ENCODE results near the gene CDRT4. TPM values are rescaled to one million over a fixed set of nuclear protein-coding genes. Genes with fewer than 3 reads are reported as not detected.

Gene CDRT4
- total RNA-seq, 1 experiment from 2014 or later, result 6.2 TPM

DNA sequence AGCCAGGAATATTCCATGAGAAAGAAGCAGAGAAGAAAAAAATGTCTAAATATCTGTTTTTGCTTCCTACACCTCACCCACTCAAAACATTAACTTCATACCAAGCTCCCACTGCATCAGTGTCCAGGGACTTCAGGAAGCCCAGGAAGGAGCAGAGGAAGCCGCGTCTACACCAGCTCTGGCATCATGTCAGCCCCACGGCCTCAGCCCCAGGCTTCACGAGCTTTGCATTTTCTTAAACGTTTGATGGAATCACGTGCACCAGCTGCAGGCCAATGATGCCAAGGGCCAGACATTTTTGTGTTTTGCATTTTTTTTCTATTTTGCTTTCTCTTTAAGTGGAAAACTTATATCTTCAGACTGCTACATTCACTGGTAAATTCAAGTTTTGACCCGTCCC is 48.6 kb downstream of the CDRT4 start:
- no peak for DNase-seq (ENCODE audit: low read depth, low spot score)
- no peak overlapping the region for H3K27ac ChIP-seq (ENCODE audit: low read depth, low read length)
- no peaks in the 10 kb centered on the region for H3K9me3 ChIP-seq (ENCODE audit: control insufficient read depth in 1 of 2, insufficient read depth in 1 of 2, low read depth in 1 of 2, low read length in 2 of 2)
- no peaks in the 10 kb centered on the region for H4K20me1 ChIP-seq (ENCODE audit: insufficient read depth)
- no peaks in the 10 kb centered on the region for H3K36me3 ChIP-seq (ENCODE audit: control insufficient read depth in 1 of 2, insufficient read depth in 2 of 2, low read length in 2 of 2)
- no peaks in the 10 kb centered on the region for H3K79me2 ChIP-seq (ENCODE audit: insufficient read depth, low read length)
- ATAC-seq, result no peak
- no peak overlapping the region for H2AFZ ChIP-seq (ENCODE audit: low read depth, low read length, poor library complexity, severe bottlenecking)
- TF ChIP-seq POLR2A (IDR thresholded peaks at IDR 0.05; ENCODE audit: borderline replicate concordance, extremely low read depth, insufficient read depth, insufficient read length) (no peak), POLR2AphosphoS5 (IDR thresholded peaks at IDR 0.05; ENCODE audit: low read depth, low read length) (no peak)
- TF ChIP-seq, protein P1, sequence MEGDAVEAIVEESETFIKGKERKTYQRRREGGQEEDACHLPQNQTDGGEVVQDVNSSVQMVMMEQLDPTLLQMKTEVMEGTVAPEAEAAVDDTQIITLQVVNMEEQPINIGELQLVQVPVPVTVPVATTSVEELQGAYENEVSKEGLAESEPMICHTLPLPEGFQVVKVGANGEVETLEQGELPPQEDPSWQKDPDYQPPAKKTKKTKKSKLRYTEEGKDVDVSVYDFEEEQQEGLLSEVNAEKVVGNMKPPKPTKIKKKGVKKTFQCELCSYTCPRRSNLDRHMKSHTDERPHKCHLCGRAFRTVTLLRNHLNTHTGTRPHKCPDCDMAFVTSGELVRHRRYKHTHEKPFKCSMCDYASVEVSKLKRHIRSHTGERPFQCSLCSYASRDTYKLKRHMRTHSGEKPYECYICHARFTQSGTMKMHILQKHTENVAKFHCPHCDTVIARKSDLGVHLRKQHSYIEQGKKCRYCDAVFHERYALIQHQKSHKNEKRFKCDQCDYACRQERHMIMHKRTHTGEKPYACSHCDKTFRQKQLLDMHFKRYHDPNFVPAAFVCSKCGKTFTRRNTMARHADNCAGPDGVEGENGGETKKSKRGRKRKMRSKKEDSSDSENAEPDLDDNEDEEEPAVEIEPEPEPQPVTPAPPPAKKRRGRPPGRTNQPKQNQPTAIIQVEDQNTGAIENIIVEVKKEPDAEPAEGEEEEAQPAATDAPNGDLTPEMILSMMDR (IDR thresholded peaks at IDR 0.05 in 2 of 3, conservative IDR thresholded peaks at IDR 0.05 in 1 of 3; ENCODE audit: borderline replicate concordance in 1 of 3, insufficient read depth in 1 of 3, low read depth in 2 of 3, low read length in 2 of 3), result no peak
- RAD21 ChIA-PET (ENCODE audit: low non-redundant PET in 1 of 2, low total read pairs in 2 of 2, uncharacterized antibody in 2 of 2, unreplicated experiment in 2 of 2), result no interaction called here
- BruUV-seq (replicated peaks), result no TSS peak
- H3K4me2 ChIP-seq (ENCODE audit: low read length), result no peak overlapping the region
- no peaks in the 10 kb centered on the region for H3K9me2 ChIP-seq (ENCODE audit: insufficient read depth)
- H3K27me3 ChIP-seq (ENCODE audit: insufficient read depth, low read length), result no peaks in the 10 kb centered on the region
- intact Hi-C loops (cut with micrococcal nuclease), result no loop called here
- H3K9ac ChIP-seq (ENCODE audit: low read length), result no peak overlapping the region
- CTCF ChIA-PET, result interaction anchor here (0.8 kb wide), 1 partner anchor 84 kb away, joined by 3 read pairs; no protein-coding TSS in a partner anchor
- no peaks in the 10 kb centered on the region for H3K4me1 ChIP-seq (ENCODE audit: control insufficient read depth in 1 of 2, insufficient read depth in 2 of 2, low read length in 2 of 2)
- POLR2A ChIA-PET, result no interaction called here
- H3K4me3 ChIP-seq (replicated peaks in 1 of 2; ENCODE audit: low read depth in 1 of 2, low read length in 2 of 2), result no peak overlapping the region

DNA sequence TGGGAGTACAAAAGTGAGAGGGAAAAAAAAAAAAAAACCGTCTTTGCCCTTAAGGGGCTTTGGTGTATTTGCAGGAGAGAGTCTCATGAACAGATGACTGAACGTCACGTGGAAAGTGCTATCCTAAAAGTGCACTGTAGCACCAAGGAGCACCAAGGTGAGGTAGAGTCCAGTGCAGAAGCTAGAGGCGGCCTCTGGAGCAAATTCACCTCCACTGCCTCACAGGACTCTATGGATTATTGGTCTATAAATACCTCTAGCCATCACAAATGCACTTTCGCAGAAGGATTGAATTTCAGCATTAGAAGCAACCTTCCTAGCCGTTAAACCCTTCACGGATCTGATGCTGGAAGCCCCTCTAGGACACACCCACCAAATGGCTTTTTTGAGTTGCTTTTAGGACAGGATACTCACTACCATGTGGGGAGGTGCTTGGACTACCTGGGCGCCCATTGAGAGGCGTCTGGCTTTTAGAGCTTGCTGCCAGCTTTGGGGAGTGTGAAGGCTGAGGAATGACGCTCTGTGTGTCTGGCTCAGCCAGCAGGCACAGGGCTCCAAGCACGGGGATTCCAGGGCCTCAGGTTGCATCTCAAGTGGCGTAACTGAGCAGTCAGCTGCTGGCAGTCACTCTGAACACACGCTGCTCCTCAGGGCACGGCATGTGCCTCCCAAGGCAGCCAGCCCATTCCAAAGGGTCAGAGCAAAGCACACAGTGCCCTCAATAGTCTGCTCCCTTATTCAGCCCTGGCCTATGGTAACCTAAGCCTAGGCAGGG is 52.7 kb downstream of the CDRT4 start:
- no TSS peak for BruUV-seq (replicated peaks)
- ChIA-PET RAD21 (ENCODE audit: low non-redundant PET in 1 of 2, low total read pairs in 2 of 2, uncharacterized antibody in 2 of 2, unreplicated experiment in 2 of 2) (no interaction called here), CTCF (no interaction called here), POLR2A (no interaction called here)
- Histone ChIP-seq H3K79me2 (ENCODE audit: insufficient read depth, low read length) (no peaks in the 10 kb centered on the region), H3K36me3 (ENCODE audit: control insufficient read depth in 1 of 2, insufficient read depth in 2 of 2, low read length in 2 of 2) (no peaks in the 10 kb centered on the region), H3K4me3 (replicated peaks in 1 of 2; ENCODE audit: low read depth in 1 of 2, low read length in 2 of 2) (no peak overlapping the region), H4K20me1 (ENCODE audit: insufficient read depth) (no peaks in the 10 kb centered on the region), H3K9ac (ENCODE audit: low read length) (no peak overlapping the region), H3K9me2 (ENCODE audit: insufficient read depth) (no peaks in the 10 kb centered on the region), H3K27ac (ENCODE audit: low read depth, low read length) (no peak overlapping the region), H3K9me3 (ENCODE audit: control insufficient read depth in 1 of 2, insufficient read depth in 1 of 2, low read depth in 1 of 2, low read length in 2 of 2) (no peaks in the 10 kb centered on the region), H3K4me1 (ENCODE audit: control insufficient read depth in 1 of 2, insufficient read depth in 2 of 2, low read length in 2 of 2) (no peaks in the 10 kb centered on the region), H3K27me3 (ENCODE audit: insufficient read depth, low read length) (no peaks in the 10 kb centered on the region), H3K4me2 (ENCODE audit: low read length) (no peak overlapping the region), H2AFZ (ENCODE audit: low read depth, low read length, poor library complexity, severe bottlenecking) (no peak overlapping the region)
- intact Hi-C loops (cut with micrococcal nuclease), result no loop called here
- ATAC-seq (no peak), DNase-seq (ENCODE audit: low read depth, low spot score) (no peak)
- no peak for TF ChIP-seq EZH2 (IDR thresholded peaks at IDR 0.05)
- TF ChIP-seq, protein P2, sequence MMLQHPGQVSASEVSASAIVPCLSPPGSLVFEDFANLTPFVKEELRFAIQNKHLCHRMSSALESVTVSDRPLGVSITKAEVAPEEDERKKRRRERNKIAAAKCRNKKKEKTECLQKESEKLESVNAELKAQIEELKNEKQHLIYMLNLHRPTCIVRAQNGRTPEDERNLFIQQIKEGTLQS (IDR thresholded peaks at IDR 0.05), result no peak
- no peak for TF ChIP-seq CEBPB (IDR thresholded peaks at IDR 0.05; ENCODE audit: low read depth)
- no peak for TF ChIP-seq POLR2AphosphoS5 (IDR thresholded peaks at IDR 0.05; ENCODE audit: low read depth, low read length)
- TF ChIP-seq, protein P3, sequence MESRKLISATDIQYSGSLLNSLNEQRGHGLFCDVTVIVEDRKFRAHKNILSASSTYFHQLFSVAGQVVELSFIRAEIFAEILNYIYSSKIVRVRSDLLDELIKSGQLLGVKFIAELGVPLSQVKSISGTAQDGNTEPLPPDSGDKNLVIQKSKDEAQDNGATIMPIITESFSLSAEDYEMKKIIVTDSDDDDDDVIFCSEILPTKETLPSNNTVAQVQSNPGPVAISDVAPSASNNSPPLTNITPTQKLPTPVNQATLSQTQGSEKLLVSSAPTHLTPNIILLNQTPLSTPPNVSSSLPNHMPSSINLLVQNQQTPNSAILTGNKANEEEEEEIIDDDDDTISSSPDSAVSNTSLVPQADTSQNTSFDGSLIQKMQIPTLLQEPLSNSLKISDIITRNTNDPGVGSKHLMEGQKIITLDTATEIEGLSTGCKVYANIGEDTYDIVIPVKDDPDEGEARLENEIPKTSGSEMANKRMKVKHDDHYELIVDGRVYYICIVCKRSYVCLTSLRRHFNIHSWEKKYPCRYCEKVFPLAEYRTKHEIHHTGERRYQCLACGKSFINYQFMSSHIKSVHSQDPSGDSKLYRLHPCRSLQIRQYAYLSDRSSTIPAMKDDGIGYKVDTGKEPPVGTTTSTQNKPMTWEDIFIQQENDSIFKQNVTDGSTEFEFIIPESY (IDR thresholded peaks at IDR 0.05; ENCODE audit: extremely low read depth, insufficient replicate concordance, low read length), result no peak

All from HCT116 (cell line).